ENCODE results near the gene NXT1.

The NXT1 gene

DNA sequence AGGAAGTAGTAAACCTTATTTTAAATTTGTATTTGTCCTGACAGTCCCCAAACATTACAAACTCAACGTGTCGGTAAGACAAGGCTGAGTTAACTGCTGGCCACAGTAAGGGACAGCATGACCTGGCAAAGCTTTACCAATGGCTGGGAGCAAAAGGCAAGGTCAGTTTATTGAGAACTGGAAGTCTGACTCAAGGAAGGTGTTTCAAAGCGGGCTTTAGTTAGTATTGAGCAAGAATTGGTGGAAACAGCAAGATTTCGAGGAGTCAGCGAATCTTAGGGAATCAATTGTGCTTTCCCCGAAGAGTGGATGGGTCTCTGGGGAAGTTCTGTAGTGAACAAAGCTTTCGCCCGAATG lies 10.5 kb downstream of the NXT1 start:
- DNase-seq, result peak in 2 of 14 donors; percentile 28 to 51

DNA sequence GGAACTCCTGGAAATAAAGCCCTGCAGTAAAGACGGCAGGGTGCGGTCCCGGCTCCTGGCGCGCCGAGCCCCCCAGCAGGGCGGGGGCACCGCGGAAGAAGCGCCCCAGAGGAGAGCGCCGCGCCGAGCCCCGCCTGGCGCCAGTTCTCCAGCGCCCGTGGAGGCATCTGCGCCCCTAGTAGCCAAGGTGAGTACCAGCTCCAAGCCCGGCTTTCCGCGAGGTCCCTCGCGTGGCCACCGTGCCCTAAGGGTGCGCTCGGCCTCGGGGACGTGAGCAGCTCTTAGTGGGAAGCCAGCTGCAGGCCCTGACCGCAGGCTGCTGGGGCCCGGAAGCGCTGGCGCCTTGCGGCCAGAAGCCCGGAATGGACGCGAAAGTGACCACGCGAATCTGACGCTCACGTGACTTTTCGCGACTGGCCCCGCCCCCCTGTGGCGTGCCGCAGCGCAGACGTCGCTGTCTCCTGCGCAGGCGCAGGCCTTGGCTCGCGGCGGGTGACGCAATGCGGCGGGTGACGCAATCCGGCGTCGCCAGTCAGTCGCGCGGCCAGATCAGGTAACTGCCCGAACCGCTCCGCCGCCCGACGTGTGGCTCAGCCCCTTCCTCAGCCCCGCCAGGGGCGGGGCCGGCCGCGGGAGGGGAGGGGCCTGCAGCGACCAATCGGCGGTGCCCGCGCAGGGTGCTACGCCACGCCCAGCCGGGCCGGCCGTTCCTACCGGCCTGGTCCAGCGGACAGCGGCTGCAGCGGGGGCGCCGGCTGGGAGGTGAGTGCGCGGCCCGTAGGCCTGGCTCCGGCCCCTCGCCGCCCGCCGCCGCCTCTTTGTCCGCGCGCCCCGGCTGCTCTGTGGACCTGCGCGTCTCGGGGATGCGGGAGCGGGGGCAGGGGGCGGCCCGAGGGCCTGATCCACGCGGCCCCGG lies 11.1 kb downstream of the NXT1 start, which contains the start of gene GZF1:
TSS of gene GZF1 (plus strand) at position 707 of the 916 bp plus-strand sequence. CDS start 2,202 bp downstream, outside the sequence.
- peak; percentile 73 to 99 (median 98) for DNase-seq

DNA sequence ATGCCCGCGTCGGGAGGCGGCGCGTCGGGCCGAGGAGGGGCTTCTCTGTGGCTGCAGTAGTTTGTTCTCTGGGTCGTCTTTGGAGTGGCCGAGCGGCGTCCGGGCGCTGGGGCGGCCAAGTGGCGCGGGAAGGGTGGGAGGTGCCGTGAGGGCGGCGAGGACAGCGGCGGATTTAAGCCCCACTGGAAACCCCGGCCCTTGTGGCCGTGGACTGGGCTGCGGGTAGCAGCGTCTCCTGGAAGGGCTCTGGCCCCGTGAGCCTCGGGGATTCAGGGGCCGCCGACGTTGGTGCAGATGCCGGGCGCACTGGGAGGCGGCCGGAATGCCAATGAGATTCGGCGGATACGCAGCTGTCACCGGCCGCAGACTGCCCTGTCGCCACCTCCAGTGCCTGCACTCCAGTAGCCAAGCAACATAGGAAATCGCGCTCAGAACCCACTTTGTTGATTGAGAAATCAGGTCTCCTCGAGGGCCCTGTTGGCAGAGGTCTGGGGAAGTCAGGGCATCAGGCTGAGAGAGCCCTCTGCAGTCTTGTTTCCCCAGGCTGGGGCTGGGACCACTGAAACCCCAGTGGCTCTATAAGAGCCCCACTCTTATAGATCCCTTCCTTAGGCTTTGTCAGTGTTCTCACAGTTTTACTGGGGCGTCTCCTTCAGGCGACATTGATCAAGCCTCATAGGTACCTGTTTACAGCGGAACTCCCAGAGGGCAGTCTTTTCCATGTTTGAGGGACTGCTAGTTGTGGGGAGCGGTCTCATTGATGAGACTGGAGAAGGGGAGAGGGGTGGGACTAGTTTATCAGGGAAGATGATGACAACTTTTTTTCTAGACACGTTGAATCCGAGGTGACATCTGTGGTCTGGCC lies 12.0 kb downstream of the NXT1 start:
- DNase-seq, result peak in 5 of 14 donors; percentile 50 to 74 (median 61)

DNA sequence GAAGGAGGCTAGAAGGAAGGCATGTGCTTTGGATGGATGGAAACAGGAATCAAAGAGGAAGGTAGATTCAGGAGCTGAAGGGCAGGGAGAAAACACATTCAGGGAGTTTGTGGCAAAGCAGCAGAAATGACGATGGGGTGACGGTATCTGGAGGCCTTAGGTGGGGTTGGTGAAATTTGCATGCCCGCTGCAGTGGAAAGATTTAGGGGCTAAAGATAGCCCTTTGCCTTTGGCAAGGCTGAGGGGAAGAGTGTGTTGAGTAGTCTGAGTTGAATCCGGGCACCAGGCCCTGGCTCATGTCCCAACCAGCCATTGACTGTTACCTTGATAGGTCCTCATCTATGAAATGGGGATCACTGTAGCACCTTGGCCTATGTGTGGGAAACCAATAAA lies 12.7 kb downstream of the NXT1 start:
- DNase-seq, result no peak

DNA sequence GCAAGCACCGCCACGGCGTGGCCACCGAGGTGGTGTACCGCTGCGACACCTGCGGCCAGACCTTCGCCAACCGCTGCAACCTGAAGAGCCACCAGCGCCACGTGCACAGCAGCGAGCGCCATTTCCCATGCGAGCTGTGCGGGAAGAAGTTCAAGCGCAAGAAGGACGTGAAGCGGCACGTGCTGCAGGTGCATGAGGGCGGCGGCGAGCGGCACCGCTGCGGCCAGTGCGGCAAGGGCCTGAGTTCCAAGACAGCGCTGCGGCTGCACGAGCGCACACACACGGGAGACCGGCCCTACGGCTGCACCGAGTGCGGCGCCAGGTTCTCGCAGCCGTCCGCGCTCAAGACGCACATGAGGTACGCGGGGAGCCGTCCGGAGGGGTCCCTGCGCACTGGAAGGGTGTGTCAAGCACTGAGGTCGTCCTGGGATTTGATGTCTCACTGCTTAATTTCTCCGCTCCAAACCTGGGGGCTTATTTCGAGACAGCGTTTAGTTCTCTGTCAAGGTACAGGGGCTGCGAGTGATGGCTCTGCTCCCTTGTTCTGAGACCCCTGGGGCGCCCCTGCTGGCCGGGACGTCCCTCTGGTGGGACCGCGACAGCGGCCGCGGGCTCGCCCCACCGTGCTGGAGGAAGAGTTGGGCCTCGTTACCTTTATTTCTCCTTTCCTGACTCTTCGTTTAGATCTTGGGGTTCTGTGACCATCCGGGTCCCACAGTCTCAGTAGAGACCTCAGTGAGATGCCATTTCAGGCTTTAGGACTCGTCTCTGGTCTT lies 15.0 kb downstream of the NXT1 start:
- no peak for DNase-seq

DNA sequence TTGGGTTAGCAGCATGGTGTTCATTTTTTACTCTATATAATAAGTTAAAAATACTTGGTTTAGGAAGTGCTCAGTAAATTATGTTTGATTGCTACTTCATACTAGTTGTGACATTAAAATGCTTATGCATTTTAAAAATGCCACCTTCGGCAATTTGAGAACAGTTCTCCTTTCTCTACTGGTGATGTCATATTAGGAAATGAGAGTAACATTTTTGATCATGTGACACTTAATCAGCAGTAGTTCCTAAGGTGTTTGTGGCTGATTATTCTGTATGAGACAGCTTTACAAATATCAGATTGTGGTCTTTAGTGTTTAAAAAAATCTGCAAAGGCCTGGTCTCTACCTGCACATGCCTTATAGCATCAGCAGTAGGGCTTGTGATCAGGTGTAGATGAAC lies 15.8 kb downstream of the NXT1 start:
- DNase-seq, result no peak

DNA sequence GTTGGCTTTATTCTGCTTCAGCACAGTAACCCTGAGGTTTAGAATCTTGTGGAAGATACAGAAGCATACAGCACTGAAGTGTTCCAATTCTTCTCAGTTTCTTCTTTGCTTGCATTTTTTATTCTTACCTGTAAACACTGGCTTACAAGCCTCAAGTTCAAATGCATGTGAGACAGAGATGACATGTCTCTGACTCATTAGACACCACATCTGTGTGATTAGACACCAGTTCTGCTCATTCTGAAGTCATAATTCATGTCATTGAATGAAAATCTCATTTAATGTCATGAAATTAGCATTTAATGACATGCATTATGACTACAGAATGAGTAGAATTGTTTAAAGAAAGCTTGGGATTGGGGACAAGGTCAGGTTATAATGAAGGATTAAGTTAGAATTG lies 17.2 kb downstream of the NXT1 start:
- no peak for DNase-seq

DNA sequence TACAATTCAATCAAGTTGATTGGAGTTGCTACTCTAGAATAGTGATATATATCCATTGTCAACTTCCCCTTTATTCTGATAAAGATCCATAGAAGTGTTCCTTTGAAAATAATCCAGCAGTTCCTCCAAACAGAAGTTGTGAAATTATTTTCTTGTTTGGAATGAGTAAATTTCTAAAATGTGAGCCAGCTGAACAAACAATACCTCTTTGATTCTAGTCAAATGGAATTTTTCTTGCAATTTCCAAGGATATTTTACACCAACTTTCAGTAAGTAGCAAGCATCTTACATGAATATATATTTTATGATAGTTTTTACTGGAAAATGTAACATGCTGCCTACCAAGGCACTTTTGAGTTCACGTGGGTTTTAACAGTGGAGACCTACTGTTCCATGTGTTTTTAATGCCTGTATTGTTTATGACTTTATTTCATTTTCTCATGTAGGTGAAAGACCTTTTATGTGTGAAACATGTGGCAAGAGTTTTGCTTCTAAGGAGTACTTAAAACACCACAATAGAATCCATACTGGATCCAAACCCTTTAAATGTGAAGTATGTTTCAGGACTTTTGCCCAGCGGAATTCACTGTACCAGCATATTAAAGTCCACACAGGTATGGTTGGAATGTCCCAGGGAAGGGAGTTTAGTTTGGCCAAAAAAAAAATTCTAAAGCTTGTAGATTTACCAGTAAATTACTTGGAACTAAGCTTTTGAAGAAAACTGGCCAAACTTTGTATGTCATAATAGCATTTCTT lies 17.9 kb downstream of the NXT1 start:
- DNase-seq, result no peak

DNA sequence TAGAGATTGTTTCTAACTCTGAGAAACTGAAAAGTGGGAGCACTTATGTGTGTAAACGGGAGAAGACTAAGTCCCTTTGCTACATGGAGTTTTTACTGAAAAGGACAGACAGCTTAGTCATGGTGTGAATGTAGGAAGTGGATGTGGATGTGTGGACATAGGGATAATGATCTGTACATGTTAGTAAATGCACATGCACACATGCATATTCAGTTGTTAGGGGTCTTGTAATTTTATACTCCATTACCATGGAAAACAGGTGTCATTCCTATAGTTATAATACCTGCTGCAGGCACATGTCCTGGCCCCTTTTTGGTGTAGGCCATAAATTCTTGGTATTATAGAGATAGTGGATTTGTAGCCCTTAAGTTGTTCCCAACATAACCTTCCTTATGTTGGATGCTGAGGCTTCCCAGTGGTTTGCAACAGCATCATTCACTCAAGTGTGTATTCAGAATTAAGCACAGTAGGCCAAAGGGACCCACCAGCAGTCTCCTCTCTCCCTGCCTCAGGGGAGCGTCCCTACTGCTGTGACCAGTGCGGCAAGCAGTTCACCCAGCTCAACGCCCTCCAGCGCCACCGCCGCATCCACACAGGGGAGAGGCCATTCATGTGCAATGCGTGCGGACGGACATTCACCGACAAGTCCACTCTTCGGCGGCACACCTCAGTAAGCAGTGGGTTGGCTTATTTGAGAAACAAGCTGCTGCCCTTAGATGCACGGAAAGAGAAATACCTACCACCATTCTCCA lies 18.7 kb downstream of the NXT1 start:
- no peak for DNase-seq

DNA sequence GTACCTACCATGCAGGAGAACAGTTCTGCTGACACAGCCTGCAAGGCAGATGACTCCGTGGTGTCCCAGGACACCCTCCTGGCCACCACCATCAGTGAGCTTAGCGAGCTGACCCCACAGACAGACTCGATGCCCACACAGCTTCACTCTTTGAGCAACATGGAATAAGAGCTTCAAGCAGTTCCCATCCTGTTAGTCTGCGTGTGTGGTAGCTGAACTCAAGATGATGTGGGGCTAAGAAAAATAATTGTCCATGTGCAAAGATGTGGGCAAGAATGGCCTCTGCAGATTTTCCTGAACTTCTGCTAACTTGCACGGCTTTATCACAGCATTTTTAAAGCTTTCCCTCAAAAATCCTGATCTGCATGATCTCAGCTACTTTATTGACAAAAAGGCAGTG lies 19.7 kb downstream of the NXT1 start:
- DNase-seq, result no peak

DNA sequence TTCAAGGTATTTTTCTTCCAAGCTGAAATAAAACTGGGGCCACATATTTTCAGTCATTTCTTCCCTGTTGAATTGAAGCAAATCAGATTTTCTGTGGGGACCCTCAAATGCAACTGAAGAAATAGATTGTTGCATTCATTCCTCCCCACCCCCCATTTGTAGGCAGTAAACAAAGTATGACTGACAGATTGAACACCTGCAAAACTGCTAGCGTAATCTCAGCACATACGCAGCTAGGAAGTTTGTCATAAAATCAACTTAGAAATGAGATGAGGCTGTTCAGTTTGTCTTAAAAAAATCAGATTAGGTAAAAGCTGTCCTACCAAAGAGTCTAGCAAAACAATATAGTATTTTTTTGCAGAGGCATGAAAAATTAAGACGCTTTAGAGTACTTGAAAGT lies 20.3 kb downstream of the NXT1 start:
- DNase-seq, result no peak

DNA sequence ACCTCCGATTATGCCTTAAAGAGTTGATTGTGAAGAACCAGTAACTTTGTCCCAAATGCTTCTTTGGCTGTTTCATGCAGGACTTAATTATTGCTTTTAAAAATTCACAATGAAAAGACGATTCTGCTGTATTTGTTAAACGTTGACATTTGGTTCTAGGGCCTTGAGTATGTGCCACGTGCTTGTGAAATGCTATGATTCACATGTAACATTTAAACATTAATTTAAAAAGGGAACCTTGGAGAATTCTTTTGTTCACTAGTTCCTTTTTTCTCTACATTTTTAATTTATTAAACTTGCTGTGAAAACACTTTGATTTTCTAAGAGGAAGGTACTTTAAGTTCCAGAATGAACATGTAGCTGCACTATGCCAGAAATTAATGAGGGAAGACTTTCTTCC lies 20.9 kb downstream of the NXT1 start:
- no peak for DNase-seq

DNA sequence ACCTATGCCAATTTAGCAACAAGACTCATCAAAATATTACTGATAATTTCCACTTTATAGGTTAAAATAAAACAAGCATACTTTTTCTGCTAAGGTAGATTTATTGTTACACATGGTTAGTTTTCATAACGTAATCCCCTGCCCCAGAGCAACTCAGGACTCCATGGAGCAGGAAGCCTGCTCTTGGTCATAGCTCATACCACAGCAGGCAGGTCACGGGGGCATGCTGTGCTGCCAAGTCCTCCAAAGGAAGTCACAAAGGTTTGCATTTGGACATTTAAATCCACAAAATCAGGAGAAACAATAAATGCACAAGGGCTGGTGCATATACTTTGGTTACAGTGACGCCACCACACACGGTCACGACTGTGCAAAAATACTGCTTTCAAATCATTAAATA lies 23.9 kb downstream of the NXT1 start:
- DNase-seq, result no peak

DNA sequence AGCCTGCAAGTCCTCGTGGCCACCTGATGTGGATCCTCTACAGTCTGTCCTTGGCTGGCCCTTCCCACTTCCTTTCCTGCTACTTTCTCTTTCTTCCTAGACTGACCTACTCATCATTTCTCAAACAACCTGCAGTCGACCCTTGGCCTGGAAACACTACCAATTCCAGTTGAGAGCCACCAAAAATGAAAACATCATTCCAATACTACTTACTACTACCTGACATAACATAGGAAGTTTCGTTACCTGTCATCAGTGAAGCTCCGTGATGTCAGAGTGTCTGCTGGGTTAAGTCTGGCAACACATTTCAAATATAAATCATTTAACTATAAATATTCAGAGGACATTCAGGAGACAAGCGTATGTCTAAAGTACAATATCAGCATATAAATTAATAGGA lies 25.2 kb downstream of the NXT1 start:
- no peak for DNase-seq

DNA sequence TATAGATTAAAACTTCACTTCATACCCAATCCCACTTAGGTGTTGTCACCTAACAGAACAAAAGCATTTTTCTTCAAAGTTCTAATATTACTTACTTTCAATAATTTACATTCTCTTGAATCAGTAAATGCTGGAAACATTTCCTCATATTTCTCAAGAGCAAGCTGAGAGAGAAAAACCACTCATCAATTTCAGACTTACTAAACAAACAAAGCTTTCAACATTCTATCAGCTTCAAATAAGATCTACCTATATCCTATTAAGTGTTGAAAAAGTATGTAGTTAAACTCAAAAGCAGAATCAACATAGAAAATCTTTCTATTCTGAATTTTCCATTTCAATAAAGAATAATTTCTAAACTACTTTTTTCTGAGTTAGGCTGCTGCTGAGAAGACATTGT lies 29.2 kb downstream of the NXT1 start:
- DNase-seq, result no peak

DNA sequence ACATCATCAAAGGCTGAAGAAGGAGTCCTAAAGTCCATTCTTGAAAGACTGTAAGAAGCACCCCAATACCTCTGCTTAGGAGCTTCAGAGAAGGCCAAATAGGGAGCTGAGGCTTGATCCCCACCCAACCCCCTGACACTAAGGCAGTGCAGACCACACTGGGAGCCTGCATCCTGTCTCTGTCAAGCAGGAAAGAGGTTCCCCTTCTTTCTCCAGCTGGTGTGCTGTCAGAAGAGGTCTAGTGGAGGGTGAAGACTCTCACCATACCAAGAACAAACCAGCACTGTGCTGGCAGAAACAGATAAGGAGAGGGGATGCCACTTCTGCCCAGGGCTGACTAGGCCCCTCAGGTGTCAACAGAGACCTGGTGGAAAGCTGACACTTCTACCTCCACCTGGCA lies 31.3 kb downstream of the NXT1 start:
- DNase-seq, result no peak

DNA sequence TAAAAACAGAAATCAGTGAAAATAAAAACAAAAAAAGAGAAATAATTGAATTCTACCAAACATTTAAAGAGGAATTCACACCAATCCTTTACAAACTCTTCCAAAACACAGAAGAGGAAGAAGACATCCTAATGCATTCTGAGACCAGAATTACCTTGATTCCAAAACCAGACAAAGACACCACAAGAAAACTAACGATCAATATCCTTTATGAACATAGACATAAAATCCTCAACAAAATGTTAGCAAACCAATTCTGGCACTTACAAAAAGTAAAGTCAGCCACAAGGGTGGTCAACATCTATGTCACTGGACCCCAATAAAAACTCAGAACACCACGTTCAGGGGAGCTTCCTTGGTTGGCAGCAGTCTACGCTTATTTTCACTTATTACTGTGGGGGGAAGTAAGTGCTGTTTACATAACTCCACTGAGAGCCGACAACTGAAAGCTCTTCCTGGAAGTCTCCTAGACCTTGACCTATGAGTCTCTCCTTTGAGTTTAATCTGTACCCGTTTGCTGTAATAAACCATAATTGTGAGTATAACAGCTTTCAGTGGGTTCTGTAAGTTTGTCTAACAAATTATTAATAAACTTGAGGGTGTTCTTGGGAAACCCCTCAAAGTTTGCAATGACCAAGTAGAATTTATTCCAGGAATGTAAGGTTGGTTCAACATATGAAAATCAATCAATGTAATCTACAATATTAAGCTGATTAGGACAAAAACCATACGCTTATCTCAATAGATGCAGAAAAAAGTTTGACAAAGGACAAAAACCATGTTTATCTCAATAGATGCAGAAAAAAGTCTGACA lies 35.9 kb downstream of the NXT1 start:
- DNase-seq, result no peak

DNA sequence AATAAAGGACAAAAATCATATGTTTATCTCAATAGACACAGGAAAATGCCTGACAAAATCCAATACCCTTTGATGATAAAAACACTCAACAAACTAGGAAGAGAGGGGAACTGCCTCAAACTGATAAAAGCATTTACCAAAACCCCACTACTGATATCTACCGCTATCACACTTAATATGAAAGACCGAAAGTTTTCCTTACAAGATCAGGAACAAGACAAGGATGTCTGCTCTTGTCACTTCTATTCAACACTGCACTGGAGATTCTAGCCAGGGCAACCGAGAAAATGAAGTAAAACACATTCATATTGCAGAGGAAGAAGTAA lies 36.5 kb downstream of the NXT1 start:
- DNase-seq, result no peak

DNA sequence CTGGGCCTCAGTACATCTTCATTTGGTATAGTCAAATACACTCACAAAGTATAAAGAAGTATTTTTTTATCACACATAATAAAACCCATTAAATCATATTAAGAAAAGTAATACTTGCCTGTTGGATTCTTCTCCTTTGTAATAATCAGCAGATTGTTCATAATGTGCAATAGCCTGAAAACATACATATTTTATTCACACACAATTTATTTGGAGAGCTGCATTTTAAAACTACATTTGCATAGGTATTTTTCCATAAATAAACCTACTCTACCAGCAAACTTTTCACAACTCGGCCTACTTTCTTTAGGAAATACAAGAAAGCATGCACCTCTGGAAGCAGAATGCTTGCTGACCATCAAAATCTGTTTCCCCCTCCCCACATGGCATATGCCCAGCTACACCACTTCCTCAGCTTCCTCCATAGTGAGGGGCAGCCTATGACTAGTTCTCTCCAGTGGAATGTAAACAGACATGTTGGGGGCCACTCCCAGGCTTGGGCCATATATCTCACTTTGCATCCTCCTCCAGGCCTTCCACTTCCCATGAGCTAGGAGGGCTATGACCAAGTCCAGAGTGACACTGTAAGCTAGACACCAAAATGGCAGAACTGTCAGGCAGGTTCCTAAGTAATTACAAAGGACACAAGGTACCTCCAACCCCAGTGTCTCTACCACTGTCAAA lies 39.6 kb downstream of the NXT1 start:
- DNase-seq, result no peak

All from C1 segment of cervical spinal cord (tissue), 14 donors.